Stimulated activated CD8-positive, alpha-beta memory T cell treated with anti-CD3 and anti-CD28 coated beads, Interleukin-4, amount 100 ng/mL, for 24 hours (primary cell): ENCODE measurements around the gene TBC1D4.
"Not testable (repeated sequence)": the region's sequence is repeated elsewhere in the genome, so short reads cannot be mapped to it uniquely, and the experiment has no call there.

Source experiments
- DNase-seq: peaks from one replicate; pipeline ENCODE4 v3.0.0-alpha.2; 2020; ENCODE audit warnings: low read depth

Gene TBC1D4

DNA sequence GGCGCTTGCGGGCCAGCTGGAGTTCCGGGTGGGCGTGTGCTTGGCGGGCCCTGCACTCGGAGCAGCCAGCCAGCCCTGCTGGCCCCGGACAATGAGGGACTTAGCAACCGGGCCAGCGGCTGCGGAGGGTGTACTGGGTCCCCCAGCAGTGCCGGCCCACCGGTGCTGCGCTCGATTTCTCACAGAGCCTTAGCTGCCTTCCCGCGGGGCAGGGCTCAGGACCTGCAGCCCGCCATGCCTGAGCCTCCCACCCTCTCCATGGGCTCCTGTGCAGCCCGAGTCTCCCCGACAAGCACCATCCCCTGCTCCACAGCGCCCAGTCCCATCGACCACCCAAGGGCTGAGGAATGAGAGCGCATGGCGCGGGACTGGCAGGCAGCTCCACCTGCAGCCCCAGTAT lies 213.5 kb downstream of the TBC1D4 start:
- DNase-seq, result not testable (repeated sequence)

- DNase-seq, result no peak
Observed at GRCh38 chr13:75264611-75265010, 217.4 kb downstream of the TBC1D4 start.

DNA sequence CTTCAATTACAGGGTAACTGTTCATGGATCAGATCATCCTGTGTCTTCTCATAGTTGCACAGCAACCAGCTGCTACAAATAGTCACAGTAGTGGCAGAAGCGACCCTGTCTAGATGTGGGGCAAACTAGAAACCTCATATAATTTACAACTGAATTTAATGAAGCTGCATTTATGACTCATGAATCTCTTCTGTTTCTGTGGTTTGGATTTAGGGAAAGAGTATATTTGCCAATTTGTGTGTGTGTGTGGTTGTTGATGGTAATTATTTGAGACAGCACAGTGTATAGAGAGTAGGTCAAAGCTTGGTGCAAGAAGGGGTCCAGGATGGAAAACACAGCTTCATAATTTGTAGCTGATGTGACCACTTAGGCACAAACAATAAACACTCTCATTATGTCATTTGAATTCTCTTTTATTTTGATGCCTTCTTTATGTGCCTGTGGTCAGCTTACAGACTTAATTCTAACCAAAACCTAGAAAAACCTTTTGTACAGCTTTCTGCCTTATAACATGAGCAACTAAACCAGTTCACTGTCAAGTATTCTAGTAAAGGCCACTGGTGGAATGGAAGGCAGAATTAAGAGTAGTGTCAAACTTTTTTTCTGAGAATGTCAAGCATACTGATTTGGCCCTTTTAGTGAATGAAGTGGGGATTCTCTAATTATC lies 218.1 kb downstream of the TBC1D4 start:
- DNase-seq, result no peak

DNA sequence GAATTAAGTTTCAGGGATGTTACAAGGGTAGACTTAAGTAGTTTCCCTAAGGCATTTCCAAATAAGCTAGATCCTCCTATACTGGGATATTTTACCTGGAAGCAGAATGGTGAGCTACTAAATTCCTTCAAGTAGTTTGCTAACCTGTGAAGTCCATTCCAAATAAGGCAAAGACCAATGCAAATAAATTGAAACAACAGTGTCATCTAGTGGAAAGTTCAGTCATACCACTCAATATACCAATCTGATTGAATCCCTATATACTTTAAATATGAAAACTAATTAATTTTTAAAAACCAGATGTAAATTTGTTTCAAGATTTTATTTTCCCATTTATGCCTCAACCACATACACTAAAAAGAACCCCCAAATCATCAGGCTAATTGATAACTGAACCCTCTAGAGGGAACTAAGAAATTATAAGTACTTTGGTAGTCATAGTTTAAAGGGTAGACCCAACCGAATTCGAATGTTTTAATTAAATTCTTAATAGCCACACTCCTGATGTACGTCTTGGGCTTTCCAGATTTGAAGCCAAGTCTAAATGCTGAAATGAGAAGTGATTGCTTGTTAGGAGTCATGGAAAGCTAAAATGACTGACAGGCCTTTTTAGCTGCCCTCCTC lies 223.7 kb downstream of the TBC1D4 start:
- DNase-seq, result no peak

- no peak for DNase-seq
Observed at GRCh38 chr13:75256922-75257321, 225.0 kb downstream of the TBC1D4 start.

DNA sequence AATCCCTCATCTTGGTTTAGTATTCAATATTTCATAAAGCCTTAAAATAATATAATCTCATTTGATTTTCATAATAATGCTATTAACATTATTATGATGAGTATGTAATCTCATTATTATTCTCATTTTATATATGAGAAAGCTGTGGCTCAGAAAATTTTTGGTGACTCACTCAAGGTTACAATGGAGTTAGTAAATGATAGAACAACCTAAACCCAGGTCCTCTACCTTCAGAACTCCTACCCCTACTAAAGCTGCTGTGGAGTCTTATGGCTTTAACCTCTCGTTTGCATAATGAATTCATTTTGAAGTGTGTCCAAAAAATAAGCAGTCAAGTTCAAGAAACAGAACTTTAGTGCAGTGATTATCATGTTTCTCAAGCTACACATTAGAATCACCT lies 226.3 kb downstream of the TBC1D4 start:
- DNase-seq, result no peak

DNA sequence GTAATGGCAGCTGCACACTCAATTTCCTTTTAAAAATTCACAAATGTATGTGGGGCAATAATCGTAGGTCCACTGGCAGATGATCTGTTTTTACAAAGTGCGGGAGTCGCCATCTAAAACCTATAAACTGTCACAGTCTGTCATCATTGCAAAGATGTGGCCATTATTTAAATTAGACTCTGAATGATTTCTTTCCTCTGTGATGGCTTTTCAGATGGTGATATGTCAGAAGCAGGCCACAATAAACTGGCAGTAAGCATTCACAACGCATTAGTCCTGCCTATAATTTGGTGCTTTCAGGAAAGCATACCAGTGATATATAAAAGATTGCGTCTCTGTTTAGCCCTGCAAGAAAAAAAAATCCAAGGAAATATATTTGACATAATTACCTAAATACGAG lies 226.8 kb downstream of the TBC1D4 start:
- DNase-seq, result no peak

GRCh38 chr13:75251188-75251587 lies 230.8 kb downstream of the TBC1D4 start:
- DNase-seq, result no peak

- no peak for DNase-seq
Observed at GRCh38 chr13:75250526-75251178, 231.3 kb downstream of the TBC1D4 start.

DNA sequence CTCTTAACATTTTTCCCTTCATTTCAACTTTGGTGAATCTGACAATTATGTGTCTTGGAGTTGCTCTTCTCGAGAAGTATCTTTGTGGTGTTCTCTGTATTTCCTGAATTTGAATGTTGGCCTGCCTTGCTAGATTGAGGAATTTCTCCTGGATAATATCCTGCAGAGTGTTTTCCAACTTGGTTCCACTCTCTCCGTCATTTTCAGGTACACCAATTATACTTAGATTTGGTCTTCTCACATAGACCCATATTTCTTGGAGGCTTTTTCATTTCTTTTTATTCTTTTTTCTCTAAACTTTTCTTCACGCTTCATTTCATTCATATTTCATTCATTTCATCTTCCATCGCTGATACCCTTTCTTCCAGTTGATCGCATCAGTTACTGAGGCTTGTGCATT lies 236.4 kb downstream of the TBC1D4 start:
- DNase-seq, result not testable (repeated sequence)

GRCh38 chr13:75240240-75240639 lies 241.7 kb downstream of the TBC1D4 start:
- DNase-seq, result not testable (repeated sequence)

DNA sequence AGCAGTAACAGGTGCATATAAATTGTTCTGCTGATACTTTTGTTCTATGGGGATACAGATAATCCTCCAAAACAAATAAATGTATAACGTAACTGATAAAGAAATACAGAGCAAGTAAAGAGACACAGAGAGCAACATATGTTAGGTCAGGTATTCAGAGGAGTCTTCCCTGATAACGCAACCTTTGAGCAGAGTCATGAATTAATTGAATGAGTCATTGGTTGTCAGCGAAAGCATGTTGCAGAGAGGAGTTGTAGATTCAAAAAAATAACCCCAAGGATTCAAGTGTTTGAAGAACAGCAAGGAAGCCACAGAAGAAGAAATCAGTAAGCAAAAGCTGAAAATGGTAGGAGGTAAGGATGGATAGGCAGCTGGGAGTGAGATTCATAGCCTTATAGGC lies 245.2 kb downstream of the TBC1D4 start:
- no peak for DNase-seq
